ENCODE results near the gene PIK3AP1. TPM values are rescaled to one million over a fixed set of nuclear protein-coding genes. Genes with fewer than 3 reads are reported as not detected.

The PIK3AP1 gene
- total and polyA plus RNA-seq, 2 of the 13 experiments (the other 11 are each of a cell fraction or from before 2014, with no cell fraction given): 3.6 to 13.8 TPM

GRCh38 chr10:96638120-96638519 lies 82.2 kb downstream of the PIK3AP1 start (continued):
- TF ChIP-seq ZBTB40 (IDR thresholded peaks at IDR 0.05): no peak
- no peak for TF ChIP-seq ZBTB40 (CRISPR knock-in tag; IDR thresholded peaks at IDR 0.05)
- no peak for TF ChIP-seq ZNF558 (CRISPR knock-in tag; IDR thresholded peaks at IDR 0.05; ENCODE audit: borderline replicate concordance)
- TF ChIP-seq ZBTB46 (CRISPR knock-in tag; IDR thresholded peaks at IDR 0.05; ENCODE audit: borderline replicate concordance): no peak
- no peak for TF ChIP-seq ZNF207 (IDR thresholded peaks at IDR 0.05; ENCODE audit: borderline replicate concordance)
- no peak for TF ChIP-seq BHLHE40 (IDR thresholded peaks at IDR 0.05; ENCODE audit: low read length)
- 0 out of 2 replicates have a peak, but pooled peaks have one; percentile 1 for TF ChIP-seq CTCF (CRISPR knock-in tag; IDR thresholded peaks at IDR 0.05)
- TF ChIP-seq MIER2 (CRISPR knock-in tag; IDR thresholded peaks at IDR 0.05): 0 out of 2 replicates have a peak, but pooled peaks have one; percentile 1
- no peak for TF ChIP-seq ARNT2 (CRISPR knock-in tag; IDR thresholded peaks at IDR 0.05; ENCODE audit: low read depth)
- TF ChIP-seq MNT (IDR thresholded peaks at IDR 0.05): no peak
- no peak for TF ChIP-seq SNRNP70 (IDR thresholded peaks at IDR 0.05; ENCODE audit: low read depth, low read length)
- peak; percentile 99 for TF ChIP-seq ZNF564 (CRISPR knock-in tag; IDR thresholded peaks at IDR 0.05)
